NCI-H146 treated with DMSO at 0.1 percent for 48 hours (cell line): ENCODE measurements around the gene PDCD6IP.
"Not testable (repeated sequence)": the region's sequence is repeated elsewhere in the genome, so short reads cannot be mapped to it uniquely, and the experiment has no call there.

Source experiments
- DNase-seq: peaks from one replicate; lab custom pipeline; 2025; ENCODE audit not compliant: unreplicated experiment; lab: John Stamatoyannopoulos, UW

Gene PDCD6IP, protein sequence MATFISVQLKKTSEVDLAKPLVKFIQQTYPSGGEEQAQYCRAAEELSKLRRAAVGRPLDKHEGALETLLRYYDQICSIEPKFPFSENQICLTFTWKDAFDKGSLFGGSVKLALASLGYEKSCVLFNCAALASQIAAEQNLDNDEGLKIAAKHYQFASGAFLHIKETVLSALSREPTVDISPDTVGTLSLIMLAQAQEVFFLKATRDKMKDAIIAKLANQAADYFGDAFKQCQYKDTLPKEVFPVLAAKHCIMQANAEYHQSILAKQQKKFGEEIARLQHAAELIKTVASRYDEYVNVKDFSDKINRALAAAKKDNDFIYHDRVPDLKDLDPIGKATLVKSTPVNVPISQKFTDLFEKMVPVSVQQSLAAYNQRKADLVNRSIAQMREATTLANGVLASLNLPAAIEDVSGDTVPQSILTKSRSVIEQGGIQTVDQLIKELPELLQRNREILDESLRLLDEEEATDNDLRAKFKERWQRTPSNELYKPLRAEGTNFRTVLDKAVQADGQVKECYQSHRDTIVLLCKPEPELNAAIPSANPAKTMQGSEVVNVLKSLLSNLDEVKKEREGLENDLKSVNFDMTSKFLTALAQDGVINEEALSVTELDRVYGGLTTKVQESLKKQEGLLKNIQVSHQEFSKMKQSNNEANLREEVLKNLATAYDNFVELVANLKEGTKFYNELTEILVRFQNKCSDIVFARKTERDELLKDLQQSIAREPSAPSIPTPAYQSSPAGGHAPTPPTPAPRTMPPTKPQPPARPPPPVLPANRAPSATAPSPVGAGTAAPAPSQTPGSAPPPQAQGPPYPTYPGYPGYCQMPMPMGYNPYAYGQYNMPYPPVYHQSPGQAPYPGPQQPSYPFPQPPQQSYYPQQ

DNA sequence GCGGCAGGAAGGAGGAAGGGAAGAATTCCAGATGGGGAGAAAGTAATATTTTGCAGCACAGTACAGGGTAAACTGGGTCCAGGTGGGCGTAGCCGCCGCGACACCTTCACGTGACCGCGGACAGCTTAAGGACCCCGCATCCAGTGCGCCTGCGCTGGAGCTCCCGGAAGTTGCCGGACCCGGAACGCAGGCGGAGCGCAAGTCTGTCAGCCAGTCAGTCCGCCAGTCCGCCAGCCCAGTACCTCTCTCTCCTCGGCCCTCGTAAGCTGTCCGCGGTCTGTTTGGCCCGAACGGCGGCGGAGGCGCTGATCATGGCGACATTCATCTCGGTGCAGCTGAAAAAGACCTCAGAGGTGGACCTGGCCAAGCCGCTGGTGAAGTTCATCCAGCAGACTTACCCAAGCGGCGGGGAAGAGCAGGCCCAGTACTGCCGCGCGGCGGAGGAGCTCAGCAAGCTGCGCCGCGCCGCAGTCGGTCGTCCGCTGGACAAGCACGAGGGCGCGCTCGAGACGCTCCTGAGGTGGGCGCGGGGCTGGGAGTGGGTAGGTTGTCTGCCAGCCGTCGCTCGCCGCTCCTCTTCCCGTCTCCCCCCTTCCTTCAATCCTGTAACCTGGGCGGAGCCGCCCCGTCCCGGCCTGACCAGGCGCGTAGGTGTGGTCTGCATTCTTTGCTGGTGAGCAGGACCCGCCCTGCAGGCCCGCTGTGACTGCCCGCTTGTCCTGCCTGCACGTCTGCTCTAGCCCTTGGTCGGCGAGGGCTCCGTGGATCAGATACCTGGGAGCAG is at the start of gene PDCD6IP:
PDCD6IP (plus strand) TSS at position 213 of the 784 bp plus-strand sequence; CDS start at position 312, 99 bp downstream.
- peak; percentile 62 for DNase-seq

DNA sequence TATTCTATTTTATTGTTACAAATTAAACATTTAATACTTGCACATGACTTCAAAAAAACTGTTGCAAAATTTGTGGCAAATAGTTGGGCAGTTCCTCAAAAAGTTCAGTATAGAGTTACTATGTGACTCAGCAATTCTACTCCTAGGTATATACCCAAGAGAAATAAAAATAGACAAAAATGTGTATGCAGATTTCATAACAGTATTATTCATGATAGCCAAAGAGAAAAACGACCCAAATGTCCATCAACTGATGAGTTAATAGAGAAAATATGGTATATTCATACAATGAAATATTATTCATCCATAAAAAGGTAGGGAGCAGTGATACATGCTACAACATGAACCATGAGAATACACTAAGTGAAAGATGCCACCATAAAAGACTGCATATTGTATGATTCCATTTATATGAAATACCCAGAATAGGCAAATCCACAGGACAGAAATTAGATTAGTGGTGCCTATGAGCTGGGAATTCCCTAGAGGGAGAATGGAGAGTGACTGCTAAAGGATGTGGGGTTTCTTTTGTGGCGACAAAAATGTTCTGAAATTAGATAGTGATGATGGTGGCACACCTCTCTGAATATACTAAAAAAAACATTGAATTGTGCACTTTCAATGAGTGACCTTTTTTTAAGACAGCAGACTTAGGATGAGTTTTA is 48.8 kb upstream of the PDCD6IP start:
- DNase-seq, result no peak

DNA sequence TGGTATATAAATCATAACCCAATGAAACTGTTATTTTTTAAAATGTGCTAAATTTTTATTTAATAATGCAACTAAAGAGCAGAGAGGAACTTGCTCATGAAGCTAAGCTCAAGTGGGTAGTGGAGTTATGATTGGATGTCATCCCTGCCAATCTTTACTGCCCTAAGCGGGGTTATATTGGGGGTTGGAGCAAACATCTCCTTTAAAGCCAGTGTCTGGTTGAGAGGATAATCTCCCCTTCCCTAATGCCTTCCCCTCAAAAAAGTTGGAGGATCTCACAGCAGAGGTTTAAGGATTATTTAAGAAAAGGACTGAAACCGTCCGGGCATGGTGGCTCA is 48.2 kb upstream of the PDCD6IP start:
- no peak for DNase-seq

DNA sequence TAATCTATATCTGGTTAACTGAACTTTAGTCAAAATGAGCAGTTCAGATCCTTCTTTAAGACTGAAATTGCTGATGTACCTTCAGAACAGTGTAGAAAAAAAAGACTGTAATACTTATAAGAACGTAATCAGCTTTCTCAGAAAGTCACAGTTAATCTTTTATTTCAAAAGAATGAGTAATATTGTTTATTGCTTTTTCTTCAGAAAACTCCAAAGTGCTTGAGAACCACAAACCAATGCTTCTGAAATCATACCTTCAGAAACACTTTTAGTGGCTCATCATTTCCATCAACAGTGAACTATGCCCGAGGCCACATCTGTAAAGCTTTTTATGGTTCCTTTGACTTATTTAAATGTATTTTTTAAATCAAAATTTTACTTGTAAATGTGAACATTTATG is 47.1 kb upstream of the PDCD6IP start:
- DNase-seq, result no peak

DNA sequence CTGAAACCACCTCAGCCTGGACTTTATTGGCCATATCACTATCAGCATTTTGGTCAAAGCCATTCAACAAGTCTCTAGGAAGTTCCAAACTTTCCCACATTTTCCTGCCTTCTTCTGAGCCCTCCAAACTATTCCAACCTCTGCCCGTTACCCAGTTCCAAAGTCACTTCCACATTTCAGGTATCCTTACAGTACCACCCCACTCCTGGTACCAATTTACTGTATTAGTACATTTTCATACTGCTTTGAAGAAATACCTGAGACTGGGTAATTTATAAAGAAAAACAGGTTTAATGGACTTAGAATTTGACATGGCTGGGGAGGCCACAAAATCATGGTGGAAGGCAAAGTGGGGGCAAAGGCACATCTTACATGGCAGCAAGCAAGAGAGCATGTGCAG is 44.0 kb upstream of the PDCD6IP start:
- DNase-seq, result not testable (repeated sequence)

DNA sequence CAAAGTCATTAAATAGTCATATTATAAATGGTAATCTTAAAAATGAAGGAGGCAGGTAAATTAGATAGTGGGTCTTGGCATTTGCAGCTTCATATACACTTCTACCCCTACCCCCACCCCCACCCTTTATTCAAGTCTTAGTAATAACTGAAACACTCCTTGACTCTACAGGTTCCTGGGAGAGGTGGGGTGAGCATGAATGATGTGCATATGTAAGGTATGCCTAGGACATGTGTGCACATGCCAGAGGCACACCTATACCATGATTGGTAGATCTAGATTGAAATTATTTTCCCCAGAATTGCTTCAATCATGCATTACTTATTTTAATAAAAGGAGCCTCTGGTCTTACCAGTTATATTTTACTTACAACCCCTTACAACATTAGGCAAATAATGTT is 40.1 kb upstream of the PDCD6IP start:
- DNase-seq, result no peak

DNA sequence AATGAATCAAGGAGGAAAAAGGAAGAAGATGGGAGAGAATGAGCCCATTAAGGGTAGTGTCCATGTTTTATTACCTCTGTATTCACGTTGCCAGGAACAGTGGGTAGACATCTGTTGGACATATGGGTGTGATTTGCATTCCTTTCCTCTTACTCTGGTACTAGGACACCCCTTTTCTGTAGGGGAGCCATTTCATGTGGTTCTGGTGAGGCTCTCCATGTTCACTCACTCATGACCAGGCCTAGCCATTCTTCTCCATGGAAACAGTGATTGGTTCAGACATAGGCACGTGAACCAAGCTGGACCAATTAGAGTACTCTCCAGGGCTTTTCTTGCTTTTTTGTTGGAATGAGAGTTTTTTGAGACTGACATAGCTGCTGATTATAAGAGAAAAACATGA is 39.6 kb upstream of the PDCD6IP start:
- DNase-seq, result no peak

DNA sequence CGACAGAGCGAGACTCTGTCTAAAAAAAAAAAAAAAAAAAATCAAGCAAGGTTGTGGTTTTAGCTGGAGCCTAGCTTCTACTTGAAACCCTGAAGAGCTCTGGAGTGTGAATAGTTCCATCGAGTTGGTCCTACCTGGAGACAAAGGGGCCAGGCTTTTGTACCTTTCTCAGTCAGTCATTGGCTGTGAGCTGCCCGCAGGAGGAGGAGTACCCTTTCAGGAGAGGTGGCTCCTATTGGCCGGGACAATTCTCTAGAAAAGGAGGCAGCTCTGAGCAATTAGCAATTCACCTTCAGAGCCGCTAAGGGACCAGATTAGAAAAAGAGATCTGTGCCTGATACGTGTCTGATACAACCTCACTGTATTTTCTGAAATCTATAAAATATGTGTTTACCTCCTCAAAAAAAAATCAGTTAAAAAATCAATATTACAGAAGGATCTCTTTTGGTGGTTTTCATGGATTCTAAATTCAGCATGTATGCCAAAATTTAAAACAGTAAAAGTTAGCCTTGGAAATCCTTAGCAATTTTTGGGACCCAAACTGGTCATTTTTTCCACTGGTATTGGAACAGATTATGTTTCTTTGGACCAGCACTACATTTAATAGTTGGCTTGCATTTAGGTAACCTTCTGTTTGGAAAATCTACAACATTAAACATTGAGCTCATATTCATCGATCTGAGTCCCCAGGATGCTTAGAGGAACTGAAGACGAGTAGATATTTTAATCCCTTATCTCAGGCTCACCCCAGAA is 29.7 kb upstream of the PDCD6IP start:
- DNase-seq, result no peak

DNA sequence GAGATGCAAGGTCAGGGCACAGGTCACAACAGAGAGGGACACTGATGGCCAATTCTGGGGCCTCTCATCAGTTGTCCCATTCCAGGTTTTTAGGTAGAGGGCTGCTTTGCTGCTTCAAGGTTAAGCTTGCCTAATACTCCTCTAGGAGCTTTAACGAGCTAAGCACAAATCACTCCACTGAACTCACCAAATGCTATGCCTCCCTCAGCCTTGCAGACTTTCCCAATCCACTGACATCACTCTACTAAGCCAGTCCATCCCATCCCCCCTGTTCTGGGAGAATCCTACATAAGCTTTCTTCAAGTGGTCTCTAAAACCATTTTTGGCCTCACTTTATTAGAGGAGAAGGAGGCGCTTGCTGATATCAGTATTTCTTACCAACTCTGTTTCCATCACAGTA is 24.8 kb upstream of the PDCD6IP start:
- DNase-seq, result no peak

DNA sequence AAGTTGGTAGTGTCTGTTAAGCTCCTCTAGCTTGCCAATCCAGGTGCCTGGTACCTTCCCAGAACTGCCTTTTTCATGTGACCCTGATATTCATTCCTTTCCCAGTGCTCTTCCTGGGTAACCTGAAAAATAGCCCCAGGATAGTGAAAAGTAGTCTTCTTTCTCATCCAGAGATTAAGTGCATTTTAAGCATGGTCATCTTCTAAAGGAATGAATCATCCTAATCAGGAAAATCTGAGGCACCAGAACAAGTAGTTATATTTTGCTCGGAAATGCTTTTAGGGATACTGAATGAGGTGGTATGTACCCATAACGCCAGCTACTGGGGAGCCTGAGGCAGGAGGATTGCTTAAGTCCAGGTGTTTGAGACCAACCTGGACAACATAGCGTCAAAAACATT is 23.1 kb upstream of the PDCD6IP start:
- no peak for DNase-seq

DNA sequence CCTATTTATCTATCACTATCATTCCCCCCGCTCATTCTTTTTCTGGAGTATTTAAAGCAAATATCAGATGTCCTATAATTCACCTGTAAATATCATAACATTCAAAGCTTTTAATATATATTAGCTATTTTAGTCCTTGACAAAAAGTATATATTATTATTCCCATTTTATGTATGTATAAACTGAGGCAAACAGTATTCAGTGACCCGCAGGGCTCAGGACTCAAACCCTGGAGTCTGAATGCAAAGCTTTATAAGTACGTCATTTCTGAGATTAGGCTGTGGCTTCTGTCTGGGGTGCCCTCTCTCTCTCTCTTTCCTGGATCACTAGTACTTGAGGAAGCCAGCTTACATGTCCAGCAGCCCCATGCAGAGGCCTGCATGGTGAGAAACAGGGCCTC is 20.4 kb upstream of the PDCD6IP start:
- DNase-seq, result no peak

DNA sequence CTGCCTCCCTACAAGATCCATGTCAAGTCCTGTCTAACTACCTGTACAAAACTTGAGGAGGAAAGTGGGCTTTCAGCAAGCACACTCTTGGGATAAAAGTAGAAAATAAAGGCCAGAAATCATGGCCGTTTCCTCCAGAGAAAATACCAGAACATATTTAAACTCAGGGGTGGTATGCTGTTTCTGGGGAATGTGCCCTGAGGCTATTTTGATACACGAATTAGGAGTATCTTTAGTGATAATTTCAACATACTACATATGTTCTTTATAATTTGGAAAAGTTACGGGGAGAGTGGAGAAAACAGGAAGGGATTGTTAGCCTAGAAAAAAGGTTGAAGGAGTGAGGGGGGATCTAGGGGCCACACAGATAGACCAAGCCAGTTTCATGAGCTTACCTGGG is 18.7 kb upstream of the PDCD6IP start:
- DNase-seq, result no peak

DNA sequence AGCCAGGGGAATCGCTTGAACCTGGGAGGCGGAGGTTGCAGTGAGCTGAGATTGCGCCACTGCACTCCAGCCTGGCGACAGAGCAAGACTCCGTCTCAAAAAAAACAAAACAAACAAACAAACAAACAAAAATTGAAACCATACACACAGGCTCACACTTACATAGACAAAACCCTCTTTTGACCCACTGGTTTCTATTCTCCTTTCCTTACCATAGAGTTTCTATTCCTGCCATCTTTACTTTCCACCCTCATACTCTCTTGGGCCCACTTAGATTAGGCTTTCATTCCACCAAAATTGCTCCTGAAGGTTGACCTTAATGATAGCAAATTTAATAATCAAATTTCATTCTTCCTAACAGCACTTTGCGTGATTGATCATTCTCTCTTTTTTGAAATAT is 17.0 kb upstream of the PDCD6IP start:
- not testable (repeated sequence) for DNase-seq

DNA sequence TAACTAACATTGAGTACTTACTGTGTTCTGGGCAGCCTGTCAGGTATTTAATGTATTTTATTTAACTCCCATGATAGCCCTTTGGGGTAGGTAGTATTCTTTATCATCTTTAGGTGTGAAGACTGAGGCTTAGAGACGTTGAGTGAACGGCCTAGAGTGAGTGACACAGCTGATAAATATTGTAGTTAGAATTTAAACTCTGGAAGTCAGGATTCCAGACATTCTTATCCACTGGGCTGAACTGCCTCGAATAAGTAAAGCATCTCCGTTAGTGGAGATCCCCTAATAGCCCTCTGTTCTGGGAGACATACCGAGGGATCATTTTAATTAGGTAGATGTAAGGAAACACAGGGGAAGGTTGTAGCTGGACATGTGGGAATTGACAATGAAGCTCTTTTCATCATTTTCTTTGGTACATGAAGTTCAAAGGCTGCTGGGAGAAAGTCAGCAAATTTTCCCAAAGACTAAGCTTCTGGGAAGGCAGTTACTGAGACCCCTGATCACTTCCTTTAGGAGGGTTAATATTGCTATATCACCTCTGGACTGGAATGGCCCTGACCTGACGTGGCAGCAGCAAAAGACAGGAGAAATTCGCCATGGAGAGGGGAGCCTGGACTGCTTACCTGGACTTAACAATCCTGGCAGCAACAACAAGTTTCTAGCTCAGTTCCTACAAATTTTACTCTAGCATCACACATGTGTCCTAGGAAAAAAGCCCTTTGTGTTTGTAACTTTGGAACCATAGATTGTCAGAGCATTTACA is 11.7 kb upstream of the PDCD6IP start:
- no peak for DNase-seq

DNA sequence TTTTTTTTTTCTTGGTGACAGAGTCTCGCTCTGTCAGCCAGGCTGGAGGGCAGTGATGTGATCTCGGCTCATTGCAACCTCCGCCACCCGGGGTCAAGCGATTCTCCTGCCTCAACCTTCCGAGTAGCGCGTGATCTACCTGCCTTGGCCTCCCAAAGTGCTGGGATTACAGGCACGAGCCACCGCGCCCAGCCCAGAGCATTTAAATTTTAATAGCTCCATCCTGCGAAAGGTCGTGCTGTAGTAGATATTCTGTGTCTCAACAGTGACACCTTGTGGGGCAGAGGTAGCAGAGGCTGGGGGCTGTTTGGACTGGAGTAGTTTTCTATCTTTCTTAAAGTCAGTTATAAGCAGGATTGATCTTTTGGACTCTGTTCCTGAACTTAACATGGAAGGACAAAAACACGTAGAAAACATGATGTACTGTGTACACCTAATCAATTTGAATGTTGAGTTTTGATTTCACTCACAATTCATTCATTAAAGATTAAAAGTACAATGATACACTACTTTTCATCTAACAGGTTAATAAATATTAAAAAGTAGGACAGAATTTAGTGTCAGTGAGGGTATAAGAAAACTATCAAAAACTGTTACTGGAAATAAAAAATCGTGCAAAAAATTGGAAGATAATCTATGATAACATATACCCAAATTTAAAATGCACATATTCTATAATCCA is 11.0 kb upstream of the PDCD6IP start:
- DNase-seq, result peak; percentile 31

DNA sequence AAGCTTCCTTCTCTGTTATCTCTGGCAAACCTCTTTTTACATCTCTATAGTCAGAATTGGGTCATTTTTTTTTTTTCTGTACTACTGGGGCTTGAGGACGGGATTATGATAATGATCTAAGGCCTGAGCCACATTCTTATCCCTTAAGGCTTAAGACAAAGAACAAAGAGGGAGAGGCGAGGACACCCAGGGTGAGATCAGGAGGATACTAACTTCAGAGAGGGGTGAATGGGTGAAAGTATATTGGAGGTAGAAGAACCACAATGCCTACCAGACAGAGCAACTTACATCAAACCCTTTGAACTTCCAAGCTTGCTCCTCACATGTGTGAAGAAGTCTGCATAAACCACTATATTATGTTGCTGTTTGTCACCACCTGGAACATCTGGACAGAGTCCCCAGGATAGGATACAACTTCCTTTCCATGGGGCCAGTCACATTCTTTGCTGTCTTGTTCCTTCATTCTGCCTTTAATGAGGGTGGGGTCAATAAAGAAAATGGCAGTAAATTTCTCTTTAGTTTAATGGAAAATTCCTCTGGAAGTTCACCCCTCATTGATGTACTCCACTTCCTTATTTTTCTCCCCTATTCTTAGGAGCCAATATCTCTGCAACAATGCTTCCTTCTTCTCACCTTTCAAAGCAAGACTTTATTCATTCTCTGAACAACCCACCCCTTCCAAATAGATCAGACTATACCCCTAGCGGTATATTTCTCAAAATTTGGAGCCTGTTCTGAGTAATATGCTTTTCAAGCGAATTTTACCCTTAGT is 9.1 kb upstream of the PDCD6IP start:
- no peak for DNase-seq

DNA sequence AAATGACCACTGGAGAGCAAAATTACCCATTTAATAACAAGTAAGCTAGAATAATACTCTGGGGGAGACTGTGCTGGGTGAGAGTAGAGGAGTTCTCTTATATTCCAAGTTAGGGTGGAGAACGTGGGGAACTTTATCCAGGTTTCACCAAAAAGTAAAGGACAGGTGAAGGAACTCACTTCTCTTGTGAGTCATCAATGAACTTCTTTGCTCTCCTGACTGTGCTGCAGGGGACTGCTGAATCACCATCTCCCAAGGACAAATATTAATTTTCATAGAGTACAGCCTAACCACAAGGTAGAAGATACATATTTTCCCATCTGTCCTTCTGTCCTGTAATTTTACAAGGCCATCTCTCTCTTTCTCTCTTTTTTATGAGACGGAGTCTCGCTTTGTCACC is 8.3 kb upstream of the PDCD6IP start:
- no peak for DNase-seq

DNA sequence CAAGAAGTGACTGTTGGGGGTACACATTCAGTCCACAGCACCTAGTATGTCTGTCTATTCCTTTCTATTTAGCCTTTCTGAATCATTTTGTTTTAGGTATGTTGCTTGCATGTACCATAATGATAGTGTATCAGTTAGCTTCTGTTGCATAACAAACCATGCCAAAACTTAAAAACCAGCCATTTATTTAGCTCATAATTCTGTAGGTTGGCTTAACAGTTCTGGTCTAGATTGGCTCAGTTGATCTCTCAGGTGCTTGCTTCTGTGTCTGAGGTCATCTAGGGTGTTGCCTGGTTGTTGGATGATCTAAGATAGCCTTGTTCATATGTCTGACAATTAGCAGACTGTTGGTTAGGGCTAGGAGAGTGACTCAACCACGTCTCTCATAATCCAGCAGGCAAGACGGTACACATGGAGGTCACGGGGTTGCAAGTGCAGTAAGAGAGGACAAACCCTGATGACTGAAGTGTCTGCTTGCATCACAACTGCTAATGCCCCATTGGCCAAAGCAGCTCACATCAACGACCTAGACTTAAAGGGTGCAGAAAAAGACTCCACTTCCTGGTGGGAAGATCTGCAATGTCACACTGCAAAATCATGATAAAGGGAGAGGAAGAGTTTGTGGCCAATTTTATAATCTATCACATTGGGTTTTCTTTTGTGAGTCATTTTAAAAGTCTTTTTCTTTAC is 6.8 kb upstream of the PDCD6IP start:
- no peak for DNase-seq
